H1 (cell line): ENCODE measurements around the gene ASF1A. TPM values are rescaled to one million over a fixed set of nuclear protein-coding genes. Genes with fewer than 3 reads are reported as not detected.

Experiments used
- CTCF ChIA-PET: fragments of 300-600 bp; sonication (Branson Sonifier 250); formaldehyde crosslinking; loops from one replicate; lab custom pipeline; 2021; ENCODE audit not compliant: partially characterized antibody; lab: Charles Lee
- POLR2A ChIA-PET: fragments of 300-600 bp; sonication (Branson Sonifier 250); formaldehyde crosslinking; loops from one replicate; lab custom pipeline; 2021; ENCODE audit warnings: inconsistent platforms; ENCODE audit not compliant: partially characterized antibody; lab: Charles Lee
- DNase-seq, 2 experiments: peaks; one replicate each; pipeline versions ENCODE4 v3.0.0 to v3.0.0-alpha.2; 2010 to 2022; ENCODE audit warnings: low spot score in 2 of 2, low read depth in 1 of 2, mixed read lengths in 1 of 2
- FAIRE-seq: peaks from 2 replicates; lab custom pipeline; 2011; peaks lifted over from hg19 to GRCh38; lab: Jason Lieb, UNC
- H2AFZ ChIP-seq: 2 replicates; pipeline ENCODE4 v1.8.1; 2012; ENCODE audit warnings: low read length, inconsistent platforms
- H2AK5ac ChIP-seq: 2 replicates; pipeline ENCODE4 v1.6.1; 2013; ENCODE audit warnings: low read depth, low read length
- H2BK120ac ChIP-seq: replicated peaks from 2 replicates; pipeline ENCODE3; 2013; ENCODE audit warnings: low read depth, low read length, inconsistent platforms
- H2BK12ac ChIP-seq: 2 replicates; pipeline ENCODE4 v1.6.1; 2013; ENCODE audit warnings: low read depth, low read length
- H2BK15ac ChIP-seq: 2 replicates; pipeline ENCODE4 v1.6.1; 2013; ENCODE audit warnings: low read length
- H2BK20ac ChIP-seq: 2 replicates; pipeline ENCODE4 v1.6.1; 2013; ENCODE audit warnings: low read length
- H2BK5ac ChIP-seq: 2 replicates; pipeline ENCODE4 v1.6.1; 2013; ENCODE audit warnings: low read depth, low read length
- H3K14ac ChIP-seq: 2 replicates; pipeline ENCODE4 v1.6.1; 2013; ENCODE audit warnings: inconsistent platforms; ENCODE audit not compliant: insufficient read length
- H3K18ac ChIP-seq: 2 replicates; pipeline ENCODE4 v1.6.1; 2013; ENCODE audit warnings: low read length; ENCODE audit errors: extremely low read depth
- H3K23ac ChIP-seq: 2 replicates; pipeline ENCODE4 v1.6.1; 2013; ENCODE audit warnings: inconsistent platforms; ENCODE audit not compliant: insufficient read length
- H3K23me2 ChIP-seq: 2 replicates; pipeline ENCODE4 v1.6.1; 2013; ENCODE audit warnings: low read depth, low read length
- H3K27ac ChIP-seq: 2 replicates; pipeline ENCODE4 v1.6.1; 2011; ENCODE audit warnings: low read depth, low read length, inconsistent platforms
- H3K27me3 ChIP-seq, 4 experiments: replicated peaks in 1 of 4; 1 replicate in 1 of 4; 2 replicates in 3 of 4; pipeline versions ENCODE4 v1.6.1 to v1.8.1; 2011 to 2013; ENCODE audit warnings: low read length in 3 of 4, mild to moderate bottlenecking in 3 of 4, inconsistent platforms in 2 of 4, mixed read lengths in 2 of 4, moderate library complexity in 1 of 4; ENCODE audit not compliant: control insufficient read depth in 3 of 4, insufficient read depth in 3 of 4; ENCODE audit errors: extremely low read depth in 1 of 4
- H3K36me3 ChIP-seq, 4 experiments: 2 replicates each; pipeline versions ENCODE4 v1.6.1 to v1.8.1; 2011 to 2013; ENCODE audit warnings: mild to moderate bottlenecking in 4 of 4, low read length in 3 of 4, moderate library complexity in 2 of 4, control low read depth in 1 of 4, inconsistent platforms in 1 of 4; ENCODE audit not compliant: insufficient read depth in 4 of 4, control insufficient read depth in 2 of 4
- H3K4ac ChIP-seq: replicated peaks from 2 replicates; pipeline ENCODE3; 2013; ENCODE audit warnings: low read length, low read depth, mixed read lengths, inconsistent platforms; ENCODE audit not compliant: insufficient read length
- H3K4me1 ChIP-seq, 4 experiments: replicated peaks in 1 of 4; 1 replicate in 1 of 4; 2 replicates in 3 of 4; pipeline versions ENCODE4 v1.6.1 to v1.8.1; 2011 to 2013; ENCODE audit warnings: low read length in 3 of 4, inconsistent platforms in 2 of 4, mixed read lengths in 1 of 4; ENCODE audit not compliant: insufficient read depth in 4 of 4, control insufficient read depth in 3 of 4
- H3K4me2 ChIP-seq, 2 experiments: 2 replicates each; pipeline versions ENCODE4 v1.6.1 to v1.8.1; 2011 to 2013; ENCODE audit warnings: low read depth in 2 of 2, low read length in 2 of 2, control low read depth in 1 of 2, inconsistent platforms in 1 of 2, mild to moderate bottlenecking in 1 of 2; ENCODE audit not compliant: insufficient read depth in 1 of 2
- H3K4me3 ChIP-seq, 4 experiments: fragments of 200-600, 300-600 bp in 1 of 4; sonication (generic), shearing (Covaris generic), sonication (Bioruptor Twin) in 1 of 4; 2 replicates each; pipeline versions ENCODE4 v1.5.1 to v1.8.1; 2011 to 2016; ENCODE audit warnings: low read length in 4 of 4, low read depth in 3 of 4, control low read depth in 2 of 4, inconsistent platforms in 2 of 4, mild to moderate bottlenecking in 2 of 4, mixed read lengths in 1 of 4, moderate library complexity in 1 of 4; ENCODE audit not compliant: insufficient read depth in 2 of 4; ENCODE audit errors: extremely low read depth in 1 of 4
- H3K56ac ChIP-seq: replicated peaks from 2 replicates; pipeline ENCODE3; 2013; ENCODE audit warnings: low read depth, mild to moderate bottlenecking, mixed read lengths, low read length, inconsistent platforms; ENCODE audit not compliant: insufficient read length
- H3K79me1 ChIP-seq: 2 replicates; pipeline ENCODE4 v1.6.1; 2013; ENCODE audit warnings: low read depth, low read length, control low read depth
- H3K79me2 ChIP-seq, 2 experiments: 2 replicates each; pipeline versions ENCODE4 v1.6.1 to v1.8.1; 2012 to 2013; ENCODE audit warnings: low read length in 2 of 2, mild to moderate bottlenecking in 2 of 2, inconsistent platforms in 1 of 2; ENCODE audit not compliant: insufficient read depth in 2 of 2, control insufficient read depth in 1 of 2
- H3K9ac ChIP-seq, 4 experiments: replicated peaks in 1 of 4; 1 replicate in 1 of 4; 2 replicates in 3 of 4; pipeline versions ENCODE4 v1.6.1 to v1.8.1; 2011 to 2013; ENCODE audit warnings: low read depth in 3 of 4, low read length in 3 of 4, control low read depth in 2 of 4, mild to moderate bottlenecking in 2 of 4, moderate library complexity in 2 of 4, inconsistent platforms in 1 of 4; ENCODE audit errors: extremely low read depth in 1 of 4
- H3K9me3 ChIP-seq, 2 experiments: 2 replicates each; pipeline versions ENCODE4 v1.6.1 to v1.8.1; 2012 to 2013; ENCODE audit warnings: mild to moderate bottlenecking in 2 of 2, moderate library complexity in 2 of 2, control low read depth in 1 of 2, inconsistent platforms in 1 of 2, low read depth in 1 of 2, low read length in 1 of 2, mixed read lengths in 1 of 2; ENCODE audit not compliant: insufficient read depth in 2 of 2
- H4K20me1 ChIP-seq, 2 experiments: replicated peaks in 1 of 2; 2 replicates each; pipeline versions ENCODE3 to v1.8.1; 2011 to 2013; ENCODE audit warnings: inconsistent platforms in 2 of 2, low read length in 2 of 2, mild to moderate bottlenecking in 1 of 2; ENCODE audit not compliant: insufficient read depth in 2 of 2, control insufficient read depth in 1 of 2
- H4K5ac ChIP-seq: 2 replicates; pipeline ENCODE4 v1.6.1; 2013; ENCODE audit warnings: low read length, low read depth, mixed read lengths, inconsistent platforms; ENCODE audit not compliant: insufficient read length
- H4K8ac ChIP-seq: 2 replicates; pipeline ENCODE4 v1.8.0; 2013; ENCODE audit warnings: mild to moderate bottlenecking, moderate library complexity, low read length, inconsistent platforms; ENCODE audit not compliant: insufficient read depth; ENCODE audit errors: extremely low read depth
- H4K91ac ChIP-seq: replicated peaks from 2 replicates; pipeline ENCODE3; 2013; ENCODE audit warnings: low read length, mixed read lengths, inconsistent platforms; ENCODE audit not compliant: insufficient read length
- BRCA1 ChIP-seq: IDR thresholded peaks from 2 replicates; pipeline ENCODE4 v1.6.1; 2012; ENCODE audit warnings: low read depth, low read length, improper control_type of control experiment
- CREB1 ChIP-seq: IDR thresholded peaks from 2 replicates; pipeline ENCODE4 v1.6.1; 2012; ENCODE audit warnings: inconsistent platforms
- HDAC2 ChIP-seq, 2 experiments: fragments of 300-600 bp in 1 of 2; sonication (generic) in 1 of 2; IDR thresholded peaks; 2 replicates each; pipeline ENCODE4 v1.6.1; 2011 to 2012; ENCODE audit warnings: low read depth in 2 of 2, low read length in 2 of 2, mild to moderate bottlenecking in 2 of 2, moderate library complexity in 2 of 2, borderline replicate concordance in 1 of 2, inconsistent platforms in 1 of 2
- NANOG ChIP-seq: IDR thresholded peaks from 2 replicates; pipeline ENCODE4 v1.6.1; 2011; ENCODE audit warnings: low read length, low read depth, mild to moderate bottlenecking, inconsistent platforms; ENCODE audit not compliant: insufficient read depth, poor library complexity, severe bottlenecking
- POU5F1 ChIP-seq: IDR thresholded peaks from 2 replicates; pipeline ENCODE4 v1.6.1; 2011; ENCODE audit warnings: low read depth, mild to moderate bottlenecking, low read length, moderate library complexity
- SUZ12 ChIP-seq: fragments of 200-600 bp; sonication (generic); IDR thresholded peaks from 2 replicates; pipeline ENCODE4 v1.6.1; 2012; ENCODE audit warnings: mild to moderate bottlenecking, inconsistent platforms, low read length, moderate library complexity, mixed read lengths
- TCF12 ChIP-seq: IDR thresholded peaks from 2 replicates; pipeline ENCODE4 v1.6.1; 2011; ENCODE audit warnings: low read depth, mild to moderate bottlenecking, low read length
- ZNF274 ChIP-seq: IDR thresholded peaks from 2 replicates; pipeline ENCODE4 v1.7.0; 2012; ENCODE audit warnings: low read length, borderline replicate concordance; ENCODE audit errors: extremely low read depth
- WGBS, 2 experiments: shearing (Covaris generic) in 1 of 2; methylation state at CpG; one replicate each; pipeline versions ENCODE4 v1.1.6 to v1.1.7; 2013 to 2015; ENCODE audit warnings: low lambda C conversion rate in 2 of 2, mixed read lengths in 2 of 2, inconsistent platforms in 1 of 2, low coverage in 1 of 2, missing lambda C conversion rate in 1 of 2; ENCODE audit not compliant: insufficient replicate concordance in 2 of 2, insufficient coverage in 1 of 2, insufficient read length in 1 of 2; ENCODE audit errors: extremely low coverage in 1 of 2, missing lambda C conversion rate in 1 of 2; 5-methylcytosine and 5-hydroxymethylcytosine counted together
- polyA plus RNA-seq, 7 experiments: library from polyadenylated mRNA; depleted of rRNA in 3 of 7; stranded (reverse) in 5 of 7; unstranded in 2 of 7; fragments of >200 nt in 5 of 7; fragments of 200-250 nt in 2 of 7; gene quantifications; 1 replicate in 5 of 7; 2 replicates in 1 of 7; 4 replicates in 1 of 7; pipeline versions ENCODE4 v1.2.1 to v1.2.3, GENCODE V29; 2011 to 2013; ENCODE audit warnings: missing spikeins in 2 of 7, mixed read lengths in 2 of 7
- total RNA-seq: library from RNA; stranded (reverse); fragmentation: NEBNext Ultra II Directional; extraction: Animal tissue kit (Norgen Biotek cat#: 25700); gene quantifications from 2 replicates; pipeline ENCODE4 v1.2.1, GENCODE V29; 2021
- TF ChIP-seq, protein P1 (sequence below), 3 experiments: IDR thresholded peaks; 1 replicate in 2 of 3; 2 replicates in 1 of 3; pipeline versions ENCODE4 v1.5.1 to v1.6.1; 2011; ENCODE audit warnings: low read length in 3 of 3, mild to moderate bottlenecking in 3 of 3, inconsistent platforms in 2 of 3, low read depth in 1 of 3, moderate library complexity in 1 of 3; ENCODE audit not compliant: insufficient read depth in 1 of 3; ENCODE audit errors: control extremely low read depth in 1 of 3

The ASF1A gene
- total and polyA plus RNA-seq, 2 of the 8 experiments (the other 6 are each of a cell fraction or from before 2014, with no cell fraction given): 11.4 to 50.2 TPM

DNA sequence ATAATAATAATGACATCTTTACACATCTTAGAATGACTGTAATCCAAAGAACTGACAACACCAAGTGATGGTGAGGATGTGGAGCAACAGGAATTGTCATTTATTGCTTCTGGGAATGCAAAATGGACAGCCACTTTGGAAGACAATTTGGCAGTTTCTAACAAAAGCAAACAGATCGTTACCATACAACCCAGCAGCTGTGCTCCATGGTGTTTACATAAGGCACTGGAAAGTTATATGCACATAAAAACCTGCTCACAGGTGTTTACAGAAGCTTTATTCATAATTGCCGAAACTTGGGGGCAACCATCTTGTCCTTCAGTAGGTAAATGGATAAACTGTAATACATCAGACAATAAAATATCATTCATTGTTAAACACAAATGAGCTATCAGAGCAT is 18.3 kb upstream of the ASF1A start:
- H3K79me1 ChIP-seq: no peaks in the 10 kb centered on the region
- POLR2A ChIA-PET: interaction anchor here (1.3 kb wide), 1 partner anchor 20 kb away, joined by 4 read pairs; no protein-coding TSS in a partner anchor
- no peaks in the 10 kb centered on the region for H3K9me3 ChIP-seq
- no peak overlapping the region for H3K9ac ChIP-seq
- CTCF ChIA-PET: interaction anchor here (1.6 to 2.1 kb wide), 2 partner anchors 15 to 21 kb away, joined by 4 to 6 read pairs; no protein-coding TSS in a partner anchor
- no peak for DNase-seq
- no peak overlapping the region for H4K8ac ChIP-seq
- H4K20me1 ChIP-seq: no peaks in the 10 kb centered on the region
- no peaks in the 10 kb centered on the region for H3K36me3 ChIP-seq
- FAIRE-seq: no peak
- H3K27ac ChIP-seq: no peak overlapping the region
- TF ChIP-seq, protein P1, sequence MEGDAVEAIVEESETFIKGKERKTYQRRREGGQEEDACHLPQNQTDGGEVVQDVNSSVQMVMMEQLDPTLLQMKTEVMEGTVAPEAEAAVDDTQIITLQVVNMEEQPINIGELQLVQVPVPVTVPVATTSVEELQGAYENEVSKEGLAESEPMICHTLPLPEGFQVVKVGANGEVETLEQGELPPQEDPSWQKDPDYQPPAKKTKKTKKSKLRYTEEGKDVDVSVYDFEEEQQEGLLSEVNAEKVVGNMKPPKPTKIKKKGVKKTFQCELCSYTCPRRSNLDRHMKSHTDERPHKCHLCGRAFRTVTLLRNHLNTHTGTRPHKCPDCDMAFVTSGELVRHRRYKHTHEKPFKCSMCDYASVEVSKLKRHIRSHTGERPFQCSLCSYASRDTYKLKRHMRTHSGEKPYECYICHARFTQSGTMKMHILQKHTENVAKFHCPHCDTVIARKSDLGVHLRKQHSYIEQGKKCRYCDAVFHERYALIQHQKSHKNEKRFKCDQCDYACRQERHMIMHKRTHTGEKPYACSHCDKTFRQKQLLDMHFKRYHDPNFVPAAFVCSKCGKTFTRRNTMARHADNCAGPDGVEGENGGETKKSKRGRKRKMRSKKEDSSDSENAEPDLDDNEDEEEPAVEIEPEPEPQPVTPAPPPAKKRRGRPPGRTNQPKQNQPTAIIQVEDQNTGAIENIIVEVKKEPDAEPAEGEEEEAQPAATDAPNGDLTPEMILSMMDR (IDR thresholded peaks at IDR 0.05; ENCODE audit: control extremely low read depth in 1 of 3, insufficient read depth in 1 of 3, low read depth in 1 of 3, low read length in 3 of 3): no peak
- TF ChIP-seq SUZ12: no peak
- TF ChIP-seq ZNF274: no peak
- no peak for TF ChIP-seq HDAC2 (IDR thresholded peaks at IDR 0.05; ENCODE audit: borderline replicate concordance in 1 of 2, low read depth in 2 of 2, low read length in 2 of 2)
- TF ChIP-seq TCF12: no peak
- TF ChIP-seq POU5F1: no peak
- TF ChIP-seq BRCA1: no peak
- TF ChIP-seq CREB1: no peak
- no peak for TF ChIP-seq NANOG
- H2BK5ac ChIP-seq: no peak overlapping the region
- H2BK12ac ChIP-seq: no peak overlapping the region
- no peak overlapping the region for H3K56ac ChIP-seq
- H3K4me3 ChIP-seq: no peak overlapping the region
- no peak overlapping the region for H3K18ac ChIP-seq
- no peak overlapping the region for H2AK5ac ChIP-seq
- no peaks in the 10 kb centered on the region for H3K23me2 ChIP-seq
- no peak overlapping the region for H3K4ac ChIP-seq
- H2AFZ ChIP-seq: no peak overlapping the region
- no peak overlapping the region for H4K91ac ChIP-seq
- no peak overlapping the region for H2BK20ac ChIP-seq
- H3K27me3 ChIP-seq: no peaks in the 10 kb centered on the region
- H3K4me1 ChIP-seq: no peaks in the 10 kb centered on the region; a peak in 1 of 7 replicates
- H4K5ac ChIP-seq: no peak overlapping the region
- H3K23ac ChIP-seq: no peak overlapping the region
- H3K14ac ChIP-seq: no peak overlapping the region
- H2BK15ac ChIP-seq: no peak overlapping the region
- 94% methylated on average over 2 of the region's 2 CpGs; no CpG with 5 or more reads in 1 of the 2 experiments for WGBS, 2 experiments
- no peak overlapping the region for H2BK120ac ChIP-seq
- no peaks in the 10 kb centered on the region for H3K79me2 ChIP-seq
- no peak overlapping the region for H3K4me2 ChIP-seq
